Activated gamma-delta T cell (primary cell): ENCODE measurements around the gene CTBP1.
"Not testable (repeated sequence)": the region's sequence is repeated elsewhere in the genome, so short reads cannot be mapped to it uniquely, and the experiment has no call there.

Experiments
- DNase-seq: peaks from one replicate; lab custom pipeline; 2025; lab: John Stamatoyannopoulos, UW

The CTBP1 gene

GRCh38 chr4:1237981-1238675 is 10.8 kb downstream of the CTBP1 start:
- no peak for DNase-seq

GRCh38 chr4:1237261-1237660 is 11.7 kb downstream of the CTBP1 start:
- not testable (repeated sequence) for DNase-seq

GRCh38 chr4:1236836-1237235 is 12.1 kb downstream of the CTBP1 start:
- DNase-seq = not testable (repeated sequence)

- no peak for DNase-seq
These were observed 12.8 kb downstream of the CTBP1 start for GRCh38 chr4:1236103-1236641.

GRCh38 chr4:1235381-1236102 is 13.4 kb downstream of the CTBP1 start:
- DNase-seq = no peak

- DNase-seq = no peak
These were observed 14.1 kb downstream of the CTBP1 start for GRCh38 chr4:1234811-1235292.

GRCh38 chr4:1234309-1234695 is 14.6 kb downstream of the CTBP1 start:
- DNase-seq = no peak

- DNase-seq = no peak
These were observed 15.2 kb downstream of the CTBP1 start for GRCh38 chr4:1233641-1234308.

GRCh38 chr4:1232661-1233621 is 16.0 kb downstream of the CTBP1 start:
- DNase-seq = no peak

GRCh38 chr4:1231637-1232360 is 17.1 kb downstream of the CTBP1 start:
- no peak for DNase-seq

- DNase-seq = no peak
These were observed 17.8 kb downstream of the CTBP1 start for GRCh38 chr4:1230971-1231636.

GRCh38 chr4:1230316-1230715 is 18.6 kb downstream of the CTBP1 start:
- DNase-seq = no peak

GRCh38 chr4:1229117-1229849 is 19.6 kb downstream of the CTBP1 start:
- DNase-seq = no peak

- no peak for DNase-seq
These were observed 21.1 kb downstream of the CTBP1 start for GRCh38 chr4:1227816-1228215.

GRCh38 chr4:1226598-1226997 is 22.3 kb downstream of the CTBP1 start:
- no peak for DNase-seq

GRCh38 chr4:1226144-1226481 is 22.8 kb downstream of the CTBP1 start:
- no peak for DNase-seq

- DNase-seq = no peak
These were observed 23.4 kb downstream of the CTBP1 start for GRCh38 chr4:1225272-1226143.
